Middle frontal gyrus (tissue), 1 donor: Measurements from ENCODE around the gene PPP2R2B.
"Not testable (repeated sequence)": the region's sequence is repeated elsewhere in the genome, so short reads cannot be mapped to it uniquely, and the experiment has no call there.

ENCODE experiments used
- DNase-seq: peaks from one replicate; pipeline ENCODE4 v3.0.0-alpha.2; 2015; ENCODE audit warnings: low spot score; ENCODE audit errors: extremely low spot score

The PPP2R2B gene

DNA sequence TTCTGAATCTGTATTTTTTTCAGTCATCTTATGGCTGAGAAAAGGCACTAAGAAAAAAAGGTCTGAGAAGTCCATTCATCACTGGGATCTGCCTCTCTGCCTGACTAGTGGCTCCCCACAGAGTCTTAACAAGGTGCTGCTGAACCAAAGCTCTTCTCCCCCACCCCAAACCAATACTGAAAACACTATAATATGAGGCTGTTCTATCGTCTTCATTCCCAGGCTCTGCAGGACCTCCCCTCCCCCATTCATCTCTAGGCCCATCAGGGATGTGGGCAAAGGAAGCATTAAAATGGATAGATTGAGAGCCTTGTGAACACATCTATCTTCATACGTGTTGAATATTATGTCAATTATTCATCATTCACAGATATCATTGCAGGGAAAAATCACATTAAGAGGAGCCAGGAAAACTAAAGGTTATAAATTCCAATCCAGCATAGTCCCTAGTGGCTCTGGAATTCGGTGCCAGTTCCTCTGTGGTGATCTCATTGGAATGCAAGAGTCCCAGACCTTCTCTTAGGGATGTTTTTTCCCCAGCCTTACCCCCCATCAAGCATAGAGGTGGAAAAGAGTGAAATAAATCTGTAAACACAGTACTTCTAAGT is 318.2 kb downstream of the PPP2R2B start:
- DNase-seq: no peak

DNA sequence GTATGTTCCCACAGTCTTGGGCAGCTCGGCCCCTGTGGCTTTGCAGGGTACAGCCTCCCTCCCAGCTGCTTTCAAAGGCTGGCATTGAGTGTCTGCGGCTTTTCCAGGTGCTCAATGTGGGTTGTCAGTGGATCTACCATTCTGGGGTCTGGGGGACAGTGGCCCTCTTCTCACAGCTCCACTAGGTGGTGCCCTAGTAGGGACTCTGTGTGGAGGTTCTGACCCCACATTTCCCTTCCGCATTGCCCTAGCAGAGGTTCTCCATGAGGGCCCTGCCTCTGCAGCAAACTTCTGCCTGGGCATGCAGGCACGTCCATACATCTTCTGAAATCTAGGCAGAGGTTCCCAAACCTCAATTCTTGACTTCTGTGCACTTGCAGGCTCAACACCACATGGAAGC is 321.7 kb downstream of the PPP2R2B start:
- not testable (repeated sequence) for DNase-seq

DNA sequence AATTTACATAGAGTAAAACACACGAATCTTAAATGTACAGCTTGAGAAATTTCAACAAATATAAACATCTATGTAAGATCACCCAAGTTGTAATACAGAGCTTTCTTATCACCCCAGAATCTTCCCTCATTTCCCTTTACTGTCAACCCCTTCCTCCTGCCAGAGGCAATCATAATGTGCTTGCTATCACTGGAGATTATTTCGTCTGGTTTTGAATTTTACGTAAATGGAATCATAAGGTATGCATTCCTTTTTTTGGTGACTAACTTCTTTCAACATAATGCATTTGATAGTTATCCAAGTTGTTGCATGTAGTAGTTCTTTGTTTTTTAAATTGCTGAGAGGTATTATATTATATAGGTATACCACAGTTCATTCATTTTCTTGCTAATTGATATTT is 325.1 kb downstream of the PPP2R2B start:
- DNase-seq: no peak

DNA sequence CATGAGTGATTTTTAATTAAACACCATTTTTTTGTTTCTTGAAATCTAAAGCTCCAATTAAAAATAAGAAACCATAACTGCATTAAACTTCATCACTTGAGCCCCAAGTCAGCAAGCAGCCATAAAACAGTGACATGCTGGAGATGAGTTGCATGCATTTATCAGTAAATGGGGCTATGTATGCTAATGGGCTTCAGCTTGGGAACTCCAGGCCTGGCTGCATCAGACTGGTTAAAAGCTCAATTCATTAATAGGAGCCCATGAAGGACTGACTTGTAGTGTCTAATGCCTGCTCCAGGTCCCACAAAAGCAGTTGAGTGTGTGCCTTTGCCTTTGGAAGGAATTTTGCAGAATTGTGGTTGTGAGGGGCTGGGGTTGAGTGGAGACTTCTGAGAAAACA is 328.9 kb downstream of the PPP2R2B start:
- DNase-seq: no peak

DNA sequence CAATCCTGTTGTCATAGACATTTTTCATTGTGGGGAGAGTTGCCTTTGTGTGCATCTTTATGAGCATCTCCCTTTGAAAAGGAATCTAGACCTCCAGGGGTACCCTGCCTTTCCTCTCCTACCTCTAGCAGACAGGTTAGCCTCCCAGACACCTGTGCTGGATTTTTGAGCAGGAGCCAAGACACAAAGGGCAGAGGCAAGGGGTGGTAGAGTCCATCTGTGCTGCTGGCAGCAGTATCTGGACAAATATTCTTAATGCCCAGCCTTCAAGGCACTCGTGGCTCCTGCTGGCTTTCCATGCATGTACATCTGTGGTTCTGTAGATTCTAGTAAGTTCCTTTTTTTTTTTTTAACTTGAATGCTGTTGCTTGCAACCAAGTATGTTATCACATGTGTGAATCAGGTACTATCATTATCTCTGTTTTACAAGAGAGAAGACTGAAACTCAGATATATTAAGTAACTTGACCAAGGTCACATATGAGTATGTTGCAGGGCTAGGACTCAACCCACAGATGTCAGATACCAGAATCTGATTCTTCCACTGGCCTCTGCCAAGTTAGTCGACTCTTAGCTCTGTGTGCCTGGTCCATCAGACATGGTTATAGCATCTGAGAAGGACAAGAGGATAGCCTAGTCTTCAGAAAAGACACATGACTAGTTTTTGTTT is 329.6 kb downstream of the PPP2R2B start:
- no peak for DNase-seq

DNA sequence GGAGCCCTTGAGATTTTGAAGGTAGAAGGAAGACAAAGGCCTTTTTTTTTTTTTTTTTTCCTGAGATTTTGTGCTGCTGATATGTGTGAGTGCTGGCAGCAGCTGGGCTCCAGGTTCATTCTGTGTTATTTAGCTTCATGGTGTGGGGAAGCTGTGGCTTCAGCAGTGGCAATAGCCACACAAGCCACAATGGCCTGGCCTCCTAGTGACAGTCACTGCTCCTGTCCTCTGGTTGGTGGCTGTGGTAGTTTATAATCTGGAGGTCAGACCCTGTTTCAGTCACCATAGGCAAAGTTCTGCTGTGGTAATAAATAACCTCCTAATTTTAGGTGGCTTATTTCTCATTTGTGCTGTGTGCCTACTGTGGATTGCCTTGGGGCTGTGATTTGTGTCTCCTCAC is 334.3 kb downstream of the PPP2R2B start:
- no peak for DNase-seq

DNA sequence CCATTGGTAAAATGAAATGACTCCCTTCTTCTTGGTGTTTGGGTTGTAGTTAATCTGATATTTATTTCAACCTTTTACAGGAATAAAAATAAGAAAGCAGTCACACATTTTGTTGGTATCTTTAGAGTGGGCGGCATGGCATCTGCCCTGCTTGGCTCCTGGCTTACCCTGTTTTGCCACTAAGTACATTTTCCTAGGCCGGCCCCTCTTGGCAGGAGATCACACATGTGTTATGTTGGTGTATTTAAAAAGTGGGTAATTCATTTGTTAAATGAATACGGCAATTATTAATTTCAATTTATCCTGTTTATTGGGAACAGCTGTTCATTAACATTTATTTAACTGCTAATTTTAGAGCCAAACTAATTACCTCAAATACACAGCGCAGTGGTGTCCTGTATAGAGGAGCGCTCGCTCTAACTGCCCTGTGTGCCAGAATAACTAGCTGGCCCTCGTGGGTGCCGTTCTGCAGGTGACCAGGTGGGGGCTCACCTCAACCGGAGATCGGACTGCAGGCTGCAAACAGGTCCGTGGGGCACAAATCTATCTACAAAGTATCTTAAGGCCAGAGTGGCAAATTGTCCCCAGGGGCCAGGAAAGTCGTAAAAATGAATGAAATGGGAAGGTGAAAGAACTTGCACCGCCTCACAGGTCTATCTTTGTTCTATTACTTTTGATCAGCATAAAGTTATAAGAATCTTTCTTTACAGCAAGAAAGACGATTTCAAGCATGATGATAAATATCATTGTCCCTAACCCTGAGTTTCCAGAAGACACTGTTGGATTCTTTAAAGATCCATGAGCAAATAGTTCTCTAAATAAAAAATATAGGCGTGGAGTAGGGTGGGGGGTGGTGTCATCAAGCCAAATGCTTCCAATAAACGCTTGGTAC is 336.4 kb downstream of the PPP2R2B start:
- peak; percentile 77 for DNase-seq

DNA sequence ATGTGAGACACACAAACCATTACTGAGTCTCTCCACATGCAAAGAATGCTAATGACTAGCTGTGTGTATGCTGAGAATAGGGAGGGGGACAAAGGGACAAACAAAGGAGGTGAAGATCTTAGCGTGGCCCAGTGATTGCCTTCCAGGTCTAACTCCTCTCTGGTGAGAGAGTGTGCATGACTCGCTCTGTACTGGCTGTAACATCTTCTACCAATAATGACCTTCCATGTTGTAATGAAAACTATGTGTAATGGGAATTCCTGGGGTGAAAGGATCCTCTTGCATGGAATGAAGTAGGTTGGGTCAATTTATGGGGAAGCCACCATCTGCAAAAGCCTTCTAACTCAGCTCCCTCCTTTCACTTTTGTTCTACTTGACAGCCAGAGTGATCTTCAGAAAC is 338.1 kb downstream of the PPP2R2B start:
- DNase-seq: no peak

DNA sequence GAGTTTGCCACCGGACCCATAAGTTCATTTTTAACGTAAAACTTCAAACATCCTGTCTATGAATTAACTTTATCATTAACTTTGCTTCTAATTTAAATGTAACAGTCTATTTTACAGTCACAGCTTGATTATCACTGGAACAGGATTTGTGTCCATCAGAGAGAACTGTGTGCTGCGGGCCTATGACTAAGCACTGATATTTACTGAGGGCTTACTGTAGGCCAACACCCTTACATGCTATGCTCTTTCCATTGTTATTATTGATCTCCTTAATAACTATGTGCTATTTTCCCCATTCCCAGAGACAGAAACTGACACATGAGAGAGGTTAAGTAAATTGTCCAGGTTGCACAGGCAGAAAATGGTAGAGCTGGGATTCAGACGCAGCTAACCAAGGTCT is 338.6 kb downstream of the PPP2R2B start:
- DNase-seq: no peak

DNA sequence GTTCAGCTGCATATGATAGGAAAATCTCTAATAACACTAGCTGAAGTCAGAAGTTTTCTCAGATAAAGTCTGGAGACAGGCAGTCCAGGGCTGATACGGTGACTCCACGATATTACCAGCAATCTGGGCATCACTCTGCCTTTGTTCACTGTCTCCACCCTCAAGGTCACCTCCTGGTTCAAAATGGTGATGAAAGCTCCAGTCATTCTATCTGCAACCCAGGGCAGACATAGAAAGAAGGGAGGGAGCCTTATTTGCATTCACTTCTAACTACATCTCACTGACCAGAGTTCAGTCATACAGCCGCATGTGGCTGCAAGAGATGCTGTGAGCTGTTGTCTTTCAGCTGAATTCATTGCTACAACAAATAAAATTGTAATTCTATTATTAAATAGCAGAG is 340.1 kb downstream of the PPP2R2B start:
- no peak for DNase-seq

DNA sequence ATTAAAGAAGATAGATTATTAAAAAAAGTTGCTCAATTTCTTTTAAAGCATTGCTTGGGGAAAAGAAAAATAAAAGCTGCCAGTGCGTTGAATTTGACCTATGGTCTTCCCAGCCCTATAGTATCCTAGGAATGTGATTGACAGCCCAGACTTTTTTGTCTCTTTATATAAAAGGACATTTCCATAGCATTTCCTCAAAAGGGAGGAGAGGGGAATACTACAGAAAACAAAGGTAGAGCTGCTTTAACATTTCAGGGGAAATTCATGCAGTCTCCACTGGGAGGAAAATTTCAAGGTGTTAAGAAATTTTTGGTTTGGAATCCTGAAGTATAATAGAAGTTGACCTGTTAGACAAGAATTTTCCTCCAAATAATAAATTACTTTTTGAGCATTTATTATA is 344.7 kb downstream of the PPP2R2B start:
- no peak for DNase-seq

DNA sequence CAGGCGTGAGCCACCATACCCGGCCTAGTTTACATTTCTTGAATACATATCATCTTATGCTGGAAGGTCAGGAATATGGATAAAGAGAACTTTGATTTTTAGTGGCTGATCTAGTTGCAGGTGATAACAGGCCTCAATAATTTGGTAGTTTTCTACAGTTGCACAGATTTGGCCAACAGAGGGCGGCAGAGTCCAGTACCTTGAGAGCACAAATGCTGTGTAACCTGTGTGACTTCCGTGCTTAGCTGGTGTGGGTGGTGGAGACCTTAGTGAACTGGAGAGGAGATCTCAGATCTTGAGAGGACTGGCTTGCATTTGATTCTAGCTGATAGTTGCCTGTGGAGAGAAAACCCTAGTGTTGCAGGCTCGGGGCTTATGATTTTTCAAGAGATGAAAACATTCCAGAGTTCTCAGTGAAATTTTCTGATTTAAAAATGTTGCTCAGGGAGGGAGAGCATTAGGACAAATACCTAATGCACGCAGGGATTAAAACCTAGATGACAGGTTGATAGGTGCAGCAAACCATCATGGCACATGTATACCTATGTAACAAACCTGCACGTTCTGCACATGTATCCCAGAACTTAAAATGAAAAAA is 345.2 kb downstream of the PPP2R2B start:
- peak; percentile 40 for DNase-seq
